Measurements from ENCODE around the gene TTC9.

TTC9 gene

DNA sequence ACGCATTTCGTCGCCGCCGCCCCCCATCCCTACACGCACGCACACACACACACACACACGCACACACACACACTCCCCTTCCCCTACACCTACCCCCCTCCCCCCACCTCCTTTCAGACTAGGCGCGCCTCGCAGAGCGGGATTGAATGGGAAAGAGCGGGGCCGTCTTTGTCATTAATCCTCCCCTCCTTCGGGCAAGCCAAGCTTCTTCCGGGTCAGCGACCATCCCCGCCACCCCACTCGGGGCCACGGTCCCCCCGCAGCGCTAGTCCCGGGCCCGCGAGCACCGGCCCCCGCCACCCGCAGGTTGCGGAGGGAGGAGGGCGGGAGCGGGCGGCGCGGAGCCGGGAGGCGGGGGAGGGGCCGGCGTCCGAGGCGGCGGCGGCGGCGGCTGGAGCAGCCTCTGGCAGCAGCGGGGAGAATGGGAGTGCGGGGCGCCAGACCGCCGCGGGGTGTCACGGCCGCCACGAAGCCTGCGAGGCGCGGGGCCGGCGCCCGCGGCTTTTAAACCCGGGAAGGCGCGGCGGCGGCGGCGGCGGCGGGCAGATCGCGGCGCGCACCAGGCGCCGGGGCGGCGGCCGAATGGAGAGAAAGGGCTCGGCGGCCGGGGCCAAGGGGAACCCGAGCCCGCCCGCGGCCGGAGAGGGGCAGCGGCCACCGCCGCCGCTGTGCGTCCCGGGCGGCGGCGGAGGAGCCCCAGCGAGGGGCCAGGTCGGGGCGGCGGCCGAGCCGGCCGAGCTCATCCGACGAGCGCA, at the start of gene TTC9:
Gene TTC9 (plus strand): TSS at position 369 of the 755 bp plus-strand sequence. CDS start 214 bp downstream, at position 583.
- DNase-seq = no peak

DNA sequence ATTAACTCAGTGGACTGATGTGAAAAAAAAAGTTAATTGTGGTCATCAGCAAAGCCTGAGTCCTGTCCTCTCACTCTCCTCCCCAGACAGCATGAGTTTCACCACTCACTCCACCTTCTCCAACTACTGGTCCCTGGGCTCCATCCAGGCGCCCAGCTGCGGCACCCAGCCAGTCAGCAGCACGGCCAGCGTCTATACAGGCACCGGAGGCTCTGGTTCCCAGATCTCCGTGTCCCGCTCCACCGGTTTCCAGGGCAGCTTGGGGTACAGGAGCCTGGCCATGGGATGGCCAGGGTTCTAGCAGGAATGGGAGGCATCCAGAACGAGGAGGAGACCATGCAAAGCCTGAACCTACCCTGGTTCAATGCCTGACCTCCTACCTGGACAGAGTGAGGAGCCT, 47.3 kb upstream of the TTC9 start:
- no peak for DNase-seq

DNA sequence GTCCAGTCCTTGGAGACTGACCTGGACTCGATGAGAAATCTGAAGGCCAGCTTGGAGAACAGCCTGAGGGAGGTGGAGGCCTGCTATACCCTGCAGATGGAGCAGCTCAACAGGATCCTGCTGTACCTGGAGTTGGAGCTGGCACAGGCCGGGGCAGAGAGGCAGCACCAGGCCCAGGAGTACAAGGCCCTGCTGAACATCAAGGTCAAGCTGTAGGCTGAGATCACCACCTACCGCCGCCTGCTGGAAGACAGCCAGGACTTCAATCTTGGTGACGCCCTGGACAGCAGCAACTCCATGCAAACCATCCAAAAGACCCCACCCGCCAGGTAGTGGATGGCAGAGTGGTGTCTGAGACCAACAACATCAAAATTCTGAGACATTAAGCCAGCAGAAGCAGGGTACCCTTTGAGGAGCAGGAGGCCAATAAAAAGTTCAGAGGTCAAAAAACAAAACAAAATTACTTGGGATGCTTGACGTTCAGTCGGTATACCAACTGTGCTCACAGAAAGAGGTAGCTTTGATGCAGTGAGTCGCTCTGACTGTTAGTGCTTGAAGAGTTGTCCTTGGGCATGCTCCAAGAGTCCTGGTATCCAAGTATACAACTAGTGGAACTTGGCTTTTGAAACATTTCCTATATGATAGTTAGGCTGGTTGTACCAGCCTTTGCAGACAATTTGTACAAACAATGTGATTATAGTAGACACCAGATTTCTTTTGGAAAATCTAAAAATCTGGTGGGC, 46.1 kb upstream of the TTC9 start:
- no peak for DNase-seq

DNA sequence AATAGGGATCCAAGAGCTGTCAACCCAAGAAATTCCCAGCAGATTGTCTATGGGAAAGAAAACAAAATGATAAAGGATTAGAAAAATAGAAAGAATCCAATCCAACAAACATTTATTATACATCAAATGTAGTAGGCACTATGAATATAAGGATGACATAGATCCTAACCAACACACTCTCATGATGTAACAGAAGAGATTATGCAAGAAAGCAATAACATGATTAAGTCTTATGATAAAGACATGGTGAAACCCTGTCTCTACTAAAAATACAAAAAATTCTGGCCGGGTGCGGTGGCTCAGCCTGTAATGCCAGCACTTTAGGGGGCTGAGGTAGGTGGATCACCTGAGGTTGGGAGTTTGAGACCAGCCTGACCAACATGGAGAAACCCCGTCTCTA, 44.0 kb upstream of the TTC9 start:
- no peak for DNase-seq

DNA sequence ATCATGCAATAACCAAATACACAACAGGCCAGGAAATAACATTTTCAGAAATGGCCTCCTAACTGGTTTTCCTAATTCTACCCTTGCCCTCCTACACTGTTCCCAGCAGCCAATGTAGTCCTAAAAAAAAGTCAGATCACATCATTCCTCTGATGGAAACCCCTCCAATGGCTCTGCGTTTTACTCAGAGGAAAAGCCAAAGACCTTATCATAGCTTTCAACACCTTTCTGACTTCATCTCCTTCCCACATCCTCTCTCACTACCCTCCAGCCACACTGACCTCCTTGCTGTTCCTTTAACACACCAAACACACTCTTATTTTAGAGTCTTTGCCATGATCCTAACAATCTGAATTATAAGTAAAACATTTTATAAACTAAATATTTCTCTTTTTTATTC, 42.4 kb upstream of the TTC9 start:
- DNase-seq = no peak

DNA sequence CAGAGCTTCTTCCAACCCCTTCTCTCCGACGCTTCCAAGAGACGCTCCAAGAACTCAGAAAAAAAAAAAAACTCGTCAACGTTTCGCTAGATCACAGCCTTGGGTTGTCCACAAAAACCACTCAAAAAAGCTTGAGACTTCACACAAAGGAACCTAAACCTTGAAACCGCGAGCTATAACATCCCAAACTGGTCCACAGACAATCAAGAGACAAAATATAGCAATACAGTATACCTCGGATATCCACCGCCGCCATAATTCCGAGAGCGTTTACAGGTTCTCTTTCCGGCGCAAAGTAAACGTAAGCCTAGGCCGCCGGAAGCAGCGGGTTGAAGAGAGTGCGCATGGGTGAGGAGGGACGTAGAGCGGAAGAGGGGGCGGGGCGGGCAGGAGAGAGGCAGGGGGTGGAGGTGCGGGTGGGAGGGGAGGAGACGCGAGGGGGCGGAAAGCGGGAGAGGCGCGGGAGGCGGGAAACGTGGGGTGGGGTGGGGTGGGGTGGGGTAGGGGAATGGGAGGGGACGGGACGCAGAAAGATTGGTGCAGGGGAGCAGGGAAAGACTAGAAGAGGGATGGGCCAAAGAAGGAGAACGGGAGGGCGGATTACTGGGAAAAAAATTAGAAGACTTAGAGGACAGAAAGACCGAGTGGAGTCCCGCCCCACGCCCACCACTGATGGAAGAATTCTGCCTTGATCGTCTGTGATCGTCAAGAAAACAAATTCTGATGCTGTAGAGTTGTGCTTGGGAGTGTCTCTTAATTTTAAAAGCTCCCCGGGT, 41.1 kb upstream of the TTC9 start, which contains the start of gene MED6:
Gene MED6 (minus strand): TSS at position 274 of the 776 bp plus-strand sequence. CDS start 18 bp downstream, at position 256.
- peak; percentile 95 to 96 for DNase-seq

DNA sequence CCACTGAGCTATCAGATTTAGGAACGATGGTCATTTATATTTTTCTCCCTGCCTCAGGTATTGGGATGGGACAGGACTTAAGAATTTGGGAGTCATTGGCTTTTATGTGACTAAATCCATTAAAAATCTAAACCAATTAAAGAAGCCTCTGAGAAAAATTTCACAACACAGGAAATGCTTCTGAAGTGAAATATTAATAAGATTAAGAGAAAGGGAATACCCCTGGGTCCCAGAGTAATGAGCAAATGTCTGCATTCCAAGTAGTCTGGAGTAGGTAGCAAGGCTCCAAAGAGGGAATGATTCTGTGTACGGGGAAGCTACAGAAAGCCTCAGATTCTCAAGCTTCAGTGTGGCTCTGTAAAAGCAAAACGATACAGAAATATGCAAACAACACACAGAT, 40.6 kb upstream of the TTC9 start:
- DNase-seq = no peak

DNA sequence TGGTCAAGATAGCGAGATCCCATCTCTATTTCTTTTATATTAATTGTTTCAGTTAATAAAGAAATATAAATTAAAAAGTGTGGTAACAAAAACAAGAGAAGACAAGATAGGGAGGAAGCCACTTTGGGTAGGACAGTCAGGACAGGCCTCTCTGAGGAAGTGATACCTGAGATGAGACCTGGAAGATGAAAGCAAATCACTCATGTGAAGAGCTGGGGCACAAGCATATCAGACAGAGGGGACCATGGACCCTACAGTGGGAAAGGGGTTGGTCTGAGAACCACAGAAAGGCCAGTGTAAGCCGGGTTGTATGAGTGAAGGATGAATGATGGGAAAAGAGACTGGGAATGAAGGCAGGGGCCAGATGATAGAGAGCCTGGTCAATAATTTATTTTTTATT, 39.5 kb upstream of the TTC9 start:
- no peak for DNase-seq

DNA sequence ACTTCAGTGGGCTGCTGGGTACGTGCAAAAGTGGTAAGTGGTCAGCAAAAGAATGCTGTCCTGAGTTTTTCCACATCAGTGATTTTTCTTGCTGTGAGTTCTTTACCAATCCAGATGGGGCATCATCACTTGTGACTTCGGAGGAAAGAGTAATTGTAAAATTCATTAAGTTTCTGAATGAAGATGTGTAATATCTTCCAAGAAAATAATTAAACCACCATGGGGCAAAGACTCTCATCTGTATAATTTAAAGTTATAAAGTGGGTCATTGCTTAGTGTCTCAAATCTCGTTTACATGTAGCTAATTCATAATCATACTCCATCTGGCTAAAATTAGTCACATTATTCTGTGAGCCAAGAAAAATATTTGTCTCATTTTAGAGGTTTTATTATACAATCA, 30.5 kb upstream of the TTC9 start:
- no peak for DNase-seq

DNA sequence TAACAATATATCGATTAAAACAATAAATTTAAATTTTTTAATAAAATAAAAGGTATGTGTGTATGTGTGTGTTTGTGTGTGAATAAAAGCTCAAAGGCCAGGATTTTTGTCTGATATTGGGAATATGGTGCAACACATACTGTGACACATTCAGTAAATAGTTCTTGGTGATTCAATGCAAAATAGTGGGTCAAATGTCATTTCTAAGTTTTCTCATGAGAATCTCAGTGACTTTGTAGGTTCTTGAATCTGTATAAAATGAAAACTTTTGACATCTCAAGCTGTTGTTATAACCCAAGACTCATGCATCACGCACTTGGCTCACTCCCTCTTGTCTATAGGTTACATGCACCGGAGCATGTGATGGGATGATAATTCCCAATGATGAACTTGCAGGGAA, 25.1 kb upstream of the TTC9 start:
- DNase-seq = no peak

DNA sequence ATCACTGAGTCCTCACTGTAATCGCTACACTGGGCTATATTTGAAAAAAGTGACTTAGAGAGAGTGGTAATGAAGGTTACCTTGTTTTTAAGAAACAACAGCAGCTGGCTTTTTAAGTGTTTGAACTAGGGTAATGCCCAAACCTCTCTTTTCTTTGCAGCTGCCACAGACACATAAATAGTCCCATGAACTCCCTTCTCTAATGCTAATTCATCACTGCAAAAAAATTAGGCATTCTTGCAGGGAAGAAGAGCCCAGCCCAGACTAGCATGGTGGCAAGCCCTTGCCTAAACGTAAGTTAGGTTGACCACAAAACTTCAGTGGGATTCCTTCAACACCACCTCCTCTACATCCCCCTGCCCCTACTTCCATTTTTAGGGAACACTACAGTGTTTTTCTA, 23.4 kb upstream of the TTC9 start:
- no peak for DNase-seq

DNA sequence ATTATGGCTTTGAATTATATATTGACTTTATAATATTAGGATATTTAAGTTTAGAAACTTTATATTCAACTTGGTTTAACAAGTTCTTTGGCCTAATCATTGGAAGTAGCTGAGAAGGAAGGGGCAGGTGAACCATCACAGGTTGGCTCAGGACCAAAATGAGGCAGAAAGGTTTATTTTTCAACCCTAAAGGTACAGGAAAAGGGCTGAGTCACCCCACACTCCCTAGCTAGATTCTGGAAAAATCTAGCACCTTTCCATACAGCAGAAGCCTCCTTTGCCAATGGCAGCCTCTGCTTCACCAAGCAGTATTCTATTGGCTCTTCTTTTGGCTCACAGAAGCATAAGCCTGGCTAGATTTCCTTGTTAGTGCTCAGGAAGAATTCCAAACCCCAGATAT, 22.0 kb upstream of the TTC9 start:
- no peak for DNase-seq

DNA sequence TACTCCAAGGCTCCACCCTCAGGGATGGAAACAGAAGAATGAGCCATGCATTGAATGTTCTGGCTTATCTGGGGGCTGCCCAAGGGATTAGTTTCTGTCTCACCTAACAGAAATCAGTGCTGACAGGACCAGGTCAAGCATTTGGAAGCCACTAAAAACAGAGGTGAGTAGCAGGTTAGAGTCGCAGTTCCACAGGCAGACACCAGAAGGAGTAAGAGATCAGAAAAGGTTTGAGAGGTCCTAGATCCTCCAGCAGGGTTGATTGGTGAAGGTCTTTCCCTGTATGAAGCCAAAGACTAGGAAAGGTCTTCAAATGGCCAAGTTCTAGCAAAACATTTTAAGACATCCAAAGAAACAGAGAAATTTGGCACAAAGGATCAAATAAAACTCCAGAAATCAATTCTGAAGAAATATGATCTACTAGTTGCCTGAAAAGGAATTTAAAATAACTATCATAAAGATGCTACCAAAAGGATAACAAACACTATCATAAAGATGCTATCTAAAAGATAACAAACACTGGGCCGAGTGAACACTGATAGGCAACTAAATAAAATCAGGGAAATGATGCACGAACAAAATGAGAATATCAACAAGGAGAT, 19.5 kb upstream of the TTC9 start:
- peak; percentile 52 to 78 for DNase-seq

DNA sequence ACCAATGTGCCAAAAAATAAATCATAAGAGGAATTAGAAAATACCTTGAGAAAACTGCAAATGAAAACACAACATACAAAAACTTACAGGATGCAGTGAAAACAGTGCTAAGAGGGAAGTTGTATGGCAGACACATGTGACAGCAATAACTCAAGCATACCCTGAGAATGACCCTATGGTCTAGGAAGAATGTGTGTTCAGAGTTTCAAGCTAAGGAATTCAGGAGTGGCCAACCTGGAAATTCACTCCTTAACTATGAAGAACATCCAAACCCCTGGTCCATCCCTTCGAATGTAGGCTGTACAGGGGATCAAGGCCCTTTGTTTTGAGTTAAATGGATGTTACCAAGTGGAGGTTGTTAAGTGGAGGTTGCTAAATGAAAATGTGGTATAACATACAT, 16.7 kb upstream of the TTC9 start:
- no peak for DNase-seq

DNA sequence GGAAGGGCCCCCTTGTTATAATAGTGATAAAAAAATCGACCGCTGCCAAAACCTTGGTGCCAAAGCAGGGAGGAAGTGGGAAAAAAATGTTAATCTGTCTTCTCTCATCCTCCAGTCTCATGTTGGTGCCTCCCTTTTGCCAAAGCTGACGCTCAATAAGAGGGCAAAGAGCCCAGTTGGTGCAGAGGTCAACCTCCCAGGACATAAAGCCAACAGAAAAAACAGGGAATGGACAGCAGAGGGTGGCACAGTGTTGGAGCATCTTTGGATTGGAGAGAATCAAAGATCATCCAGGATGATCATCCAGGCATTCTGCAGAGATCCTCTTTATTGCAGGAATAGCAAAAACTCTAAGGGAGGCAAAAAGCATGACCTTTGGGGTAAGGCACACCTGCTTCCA, 9.8 kb upstream of the TTC9 start:
- DNase-seq = no peak

DNA sequence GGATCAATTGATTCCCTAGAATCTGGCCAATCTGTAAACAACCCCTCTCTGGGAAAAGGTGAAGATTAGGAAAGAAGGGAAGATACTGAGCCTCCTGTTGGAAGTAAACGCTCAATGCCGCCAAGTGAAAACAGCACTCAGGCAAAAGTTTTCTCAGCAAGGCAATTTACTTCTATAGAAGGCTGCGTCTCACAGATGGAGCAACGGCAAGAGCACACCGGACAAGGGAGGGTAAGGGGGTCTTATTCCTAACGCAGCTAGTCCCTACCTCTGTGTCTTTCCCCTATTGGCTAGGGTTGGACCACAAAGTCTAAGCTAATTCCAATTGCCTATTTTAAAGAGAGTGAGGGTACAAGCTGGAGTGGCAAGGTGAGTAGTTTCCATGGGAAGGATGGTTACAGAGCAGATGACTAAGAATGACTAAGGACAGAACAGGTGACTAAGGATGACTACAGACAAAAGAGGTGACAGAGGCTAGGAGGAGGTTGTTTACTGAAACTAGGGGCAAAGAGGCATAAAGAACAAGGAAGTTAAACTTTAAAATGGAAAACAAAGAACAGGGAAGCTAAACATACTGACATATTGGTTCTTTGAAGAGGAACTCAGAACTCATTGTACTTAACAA, 5.6 kb upstream of the TTC9 start:
- no peak for DNase-seq

DNA sequence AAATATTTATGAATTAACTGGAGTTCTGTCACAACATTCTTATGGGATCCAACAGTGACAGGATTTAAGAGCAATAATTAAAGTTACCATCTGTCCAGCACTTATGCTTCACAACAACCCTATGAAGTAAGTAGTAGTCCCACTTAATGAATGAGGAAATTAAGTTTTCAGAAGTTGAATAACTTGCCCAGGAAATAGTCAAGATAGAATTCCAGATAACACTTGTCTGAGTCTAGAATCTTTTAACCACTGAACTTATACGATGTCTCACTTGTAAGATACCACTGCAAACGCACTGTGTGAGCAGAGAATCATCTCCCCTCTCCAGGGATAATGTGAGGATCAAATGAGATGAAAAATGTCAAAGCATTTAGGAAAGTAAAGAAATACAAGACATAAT, 3.3 kb upstream of the TTC9 start:
- no peak for DNase-seq

DNA sequence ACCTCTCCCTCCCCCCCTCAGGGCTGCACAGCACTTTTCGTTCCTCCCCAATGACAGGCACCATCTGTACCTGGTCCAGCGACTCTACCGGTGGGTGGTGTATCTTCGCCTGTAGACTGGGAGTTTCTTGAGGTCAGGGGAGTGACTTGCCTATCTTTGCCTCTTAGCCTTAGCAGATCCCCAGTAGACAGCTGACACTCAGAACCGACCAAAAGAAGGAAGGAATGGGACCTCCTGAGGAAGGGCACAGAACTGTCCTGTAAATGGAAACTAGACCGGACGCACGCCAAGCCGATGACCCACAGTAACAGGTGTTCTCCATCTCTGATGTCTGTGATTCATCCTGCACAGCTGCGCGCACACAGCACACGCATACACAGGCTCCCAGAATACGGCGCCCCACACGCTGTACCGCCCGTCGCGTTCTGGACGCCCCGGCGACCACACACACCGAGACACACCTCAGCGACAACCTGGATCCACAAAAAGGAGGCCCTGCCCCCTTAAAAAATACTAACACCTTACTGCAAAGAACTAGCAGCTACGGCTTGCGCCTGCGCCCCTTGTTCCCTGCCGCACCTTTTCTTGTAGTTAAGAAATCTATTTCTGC, 673 bp upstream of the TTC9 start:
- peak in 1 of 2 experiments; percentile 37 for DNase-seq

DNA sequence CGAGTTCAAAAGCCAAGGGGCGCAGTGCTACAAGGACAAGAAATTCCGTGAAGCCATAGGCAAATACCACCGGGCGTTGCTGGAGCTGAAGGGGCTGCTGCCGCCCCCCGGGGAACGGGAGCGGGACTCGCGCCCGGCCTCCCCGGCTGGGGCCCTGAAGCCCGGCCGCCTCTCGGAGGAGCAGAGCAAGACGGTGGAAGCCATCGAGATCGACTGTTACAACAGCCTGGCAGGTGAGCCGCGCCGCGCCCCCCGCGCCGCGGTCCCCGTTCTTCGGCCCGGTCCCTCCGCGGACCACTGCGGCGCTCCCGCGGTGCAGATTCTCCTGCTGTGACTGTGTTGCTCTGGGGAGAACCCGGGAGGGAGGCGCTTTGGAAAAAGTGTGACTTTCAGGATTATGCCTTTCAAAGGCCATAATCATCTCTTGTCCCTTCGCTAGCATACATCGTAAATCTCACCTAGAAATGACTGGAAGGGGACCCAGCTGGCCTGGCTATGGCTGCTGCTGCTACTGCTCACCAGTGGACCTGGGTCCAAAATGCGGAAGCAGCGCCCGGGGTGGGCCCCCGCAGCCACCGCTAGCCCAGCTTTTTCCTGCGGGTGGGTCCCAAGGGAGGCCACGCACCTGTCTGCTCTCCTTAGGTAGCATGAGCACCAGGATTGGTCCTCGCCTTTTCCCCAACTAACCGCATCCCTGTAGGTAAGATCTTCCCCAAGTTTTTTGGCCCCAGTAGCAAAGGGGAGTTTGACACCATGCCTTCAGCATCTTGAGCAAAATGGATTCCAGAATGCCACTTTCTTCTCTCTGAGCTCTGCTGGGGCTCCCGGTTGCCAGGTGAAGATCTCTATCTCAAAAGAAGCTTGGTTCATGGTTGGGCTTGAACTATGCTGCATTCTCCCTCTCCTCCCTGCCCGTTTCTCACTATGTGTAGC, 853 bp downstream of the TTC9 start:
- no peak for DNase-seq

DNA sequence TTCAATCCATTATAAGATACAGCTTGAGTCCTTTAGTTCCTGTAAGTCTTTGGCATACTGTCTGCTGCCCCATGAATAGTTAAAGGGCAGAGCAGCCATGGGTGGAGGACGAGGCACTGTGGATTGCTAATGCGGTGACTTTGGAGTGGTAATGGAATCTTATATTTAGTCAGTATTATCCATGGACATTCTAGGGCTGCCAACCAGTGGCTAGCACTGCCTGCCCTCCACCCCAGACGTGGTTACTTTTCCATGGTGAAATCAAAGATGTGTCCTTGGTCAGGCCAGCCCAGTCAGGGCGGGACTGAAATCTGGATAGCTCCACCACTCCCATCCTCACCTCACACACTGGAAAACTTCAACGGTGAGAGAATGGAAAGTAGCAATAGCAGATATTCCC, 2.3 kb downstream of the TTC9 start:
- no peak for DNase-seq

DNA sequence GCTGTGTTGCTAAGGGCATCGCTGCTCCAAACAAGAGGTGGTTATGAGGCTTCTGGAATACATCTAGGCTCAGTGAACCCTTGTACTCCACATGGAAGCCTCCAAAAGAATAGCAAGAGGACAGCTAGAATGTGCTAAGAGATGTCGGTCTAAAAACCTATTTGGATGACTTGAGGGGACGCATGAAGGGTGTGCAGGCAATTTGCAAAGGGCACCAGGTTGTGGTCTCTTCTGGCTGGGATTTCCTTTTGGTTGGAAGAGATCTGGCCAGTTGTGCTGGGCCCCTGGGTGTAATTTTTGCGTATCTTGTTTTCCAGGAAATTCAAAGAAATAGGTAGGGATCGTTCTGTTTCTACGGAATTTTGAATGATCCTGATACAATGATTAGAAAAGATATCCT, 4.2 kb downstream of the TTC9 start:
- DNase-seq = no peak

All from Kasumi-1 (cell line).